ENCODE measurements around the gene C11orf54.

GRCh38 chr11:93783765-93784144 is 42.3 kb downstream of the C11orf54 start:
- TF ChIP-seq CTCF (conservative IDR thresholded peaks at IDR 0.05): peak; percentile 42; the same call in 1 of the 2 replicates
- TF ChIP-seq EZH2 (IDR thresholded peaks at IDR 0.05; ENCODE audit: low read depth): no peak
